GM18511 (cell line): ENCODE results near the gene OTUD7B.
A peak's percentile ranks its signal among the peaks of the same experiment; 100 is the strongest.
"Not testable (repeated sequence)": the region's sequence is repeated elsewhere in the genome, so short reads cannot be mapped to it uniquely, and the experiment has no call there.

Experiments used
- ATAC-seq: cut with Tn5 transposase; IDR thresholded peaks from one replicate; pipeline ENCODE4 v1.9.1; 2021; ENCODE audit warnings: mild to moderate bottlenecking, moderate library complexity; ENCODE audit not compliant: unreplicated experiment

OTUD7B gene

DNA sequence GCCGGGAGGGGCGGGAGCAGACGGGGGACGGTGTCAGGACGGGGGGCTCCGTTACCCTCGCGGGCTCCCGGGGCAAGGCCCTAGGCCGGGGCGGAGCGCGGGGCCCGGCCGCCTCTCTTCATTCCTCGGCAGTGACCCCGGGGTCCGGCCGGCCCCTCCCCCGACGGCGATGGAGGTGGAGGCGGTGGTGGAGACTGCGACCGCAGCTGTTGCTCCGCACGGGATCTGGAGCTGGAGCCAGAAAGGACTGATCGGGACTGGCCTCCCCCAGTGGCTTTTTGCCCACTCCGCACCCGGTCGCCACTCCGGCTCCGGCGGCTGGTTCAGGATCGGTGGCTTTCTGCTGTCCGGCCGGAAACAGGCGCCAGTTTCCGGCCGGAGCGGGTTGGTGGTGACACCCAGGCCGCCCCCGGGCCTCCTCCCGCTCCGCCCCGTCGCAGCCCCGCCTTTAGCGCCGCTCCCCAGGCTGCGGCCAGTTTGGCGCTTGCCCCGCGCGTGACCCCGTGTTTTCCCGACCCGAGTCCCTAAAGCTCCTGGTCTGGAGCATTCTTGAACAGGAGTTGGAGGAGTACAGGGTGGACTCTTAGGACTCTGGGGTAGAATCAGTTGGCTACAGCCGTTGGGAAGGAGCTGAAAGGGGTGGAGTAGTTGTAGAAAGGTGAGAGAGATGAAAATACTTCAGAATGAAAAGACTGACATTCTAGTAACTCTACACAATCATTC, at the start of gene OTUD7B:
Gene OTUD7B (minus strand): TSS at position 334 of the 723 bp plus-strand sequence. CDS start 33,216 bp downstream, outside the sequence.
- ATAC-seq: peak; percentile 85

DNA sequence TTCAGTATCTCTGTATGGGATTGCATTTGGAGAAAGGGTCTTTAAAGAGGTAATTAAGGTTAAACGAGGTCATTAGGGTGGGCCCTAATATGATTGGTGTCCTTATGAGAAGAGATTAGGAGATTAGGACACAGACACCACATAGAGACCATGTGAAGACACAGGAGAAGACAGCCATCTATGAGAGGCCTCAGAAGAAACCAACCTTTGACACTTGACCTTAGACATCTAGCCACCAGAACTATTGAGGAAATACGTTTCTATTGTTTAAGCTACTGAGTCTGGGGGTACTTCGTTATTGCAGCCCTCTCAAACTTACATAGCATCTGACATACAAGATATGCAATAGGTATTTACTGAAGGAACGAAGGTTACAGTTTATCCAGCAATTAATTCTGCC, 49.7 kb upstream of the OTUD7B start:
- no peak for ATAC-seq

DNA sequence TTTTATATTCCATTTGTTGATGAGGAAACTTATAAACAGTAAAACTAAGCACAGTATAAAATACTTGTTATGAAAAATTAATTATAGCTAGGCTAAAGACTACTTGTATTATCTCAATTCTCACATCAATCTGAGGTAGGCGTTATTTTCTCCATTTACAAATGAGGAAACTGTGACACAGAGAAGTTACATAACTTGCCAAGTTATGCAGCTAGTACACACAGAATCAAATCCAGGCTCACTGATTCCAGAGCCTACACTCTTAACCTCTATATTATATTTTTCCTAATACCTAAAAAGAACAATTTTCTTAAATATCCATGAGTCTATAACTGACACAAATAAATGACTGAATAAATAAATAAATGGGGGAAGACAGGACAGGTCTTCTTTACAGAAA, 45.9 kb upstream of the OTUD7B start:
- no peak for ATAC-seq

DNA sequence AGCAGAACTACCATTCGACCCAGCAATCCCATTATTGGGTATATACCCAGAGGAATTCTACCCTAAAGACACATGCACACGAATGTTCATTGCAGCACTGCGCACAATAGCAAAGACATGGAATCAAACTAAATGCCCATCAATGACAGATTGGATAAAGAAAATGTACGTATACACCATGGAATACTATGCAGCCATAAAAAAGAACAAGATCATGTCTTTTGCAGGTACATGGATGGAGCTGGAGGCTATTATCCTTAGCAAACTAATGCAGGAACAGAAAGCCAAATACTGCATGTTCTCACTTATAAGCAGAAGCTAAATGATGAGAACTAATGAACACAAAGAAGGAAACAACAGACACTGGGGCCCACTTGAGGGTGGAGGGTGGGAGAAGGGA, 45.0 kb upstream of the OTUD7B start:
- not testable (repeated sequence) for ATAC-seq

DNA sequence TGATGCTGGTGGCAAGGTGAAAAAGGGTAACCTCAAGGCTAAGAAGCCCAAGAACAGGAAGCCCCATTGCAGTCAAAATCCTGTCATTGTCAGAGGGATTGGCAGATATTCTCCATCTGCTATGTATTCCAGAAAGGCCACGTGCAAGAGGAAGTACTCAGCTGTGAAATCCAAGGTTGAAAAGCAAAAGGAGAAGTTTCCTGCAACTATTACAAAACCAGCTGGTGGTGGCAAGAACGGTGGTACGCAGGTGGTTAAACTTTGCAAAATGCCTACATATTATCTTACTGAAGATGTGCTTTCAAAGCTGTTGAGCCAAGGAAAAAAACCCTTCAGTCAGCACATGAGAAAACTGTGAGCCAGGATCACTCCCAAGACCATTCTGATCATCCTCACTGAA, 43.4 kb upstream of the OTUD7B start:
- no peak for ATAC-seq

DNA sequence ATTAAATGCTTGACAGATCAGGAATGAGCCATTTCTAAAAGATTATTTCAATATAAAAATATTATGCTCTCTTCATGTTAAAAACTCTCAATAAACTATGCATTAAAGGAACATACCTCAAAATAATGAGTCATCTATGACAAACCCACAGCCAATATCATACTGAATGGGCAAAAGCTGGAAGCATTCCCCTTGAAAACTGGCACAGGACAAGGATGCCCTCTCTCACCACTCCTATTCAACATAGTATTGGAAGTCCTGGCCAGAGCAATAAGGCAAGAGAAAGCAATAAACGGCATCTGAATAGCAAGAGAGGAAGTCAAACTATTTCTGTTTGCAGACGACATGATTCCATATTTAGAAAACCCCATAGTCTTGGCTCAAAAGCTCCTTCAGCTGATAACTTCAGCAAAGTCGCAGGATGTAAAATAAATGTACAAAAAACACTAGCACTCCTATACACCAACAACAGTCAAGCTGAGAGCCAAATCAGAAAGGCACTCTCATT, 41.4 kb upstream of the OTUD7B start:
- not testable (repeated sequence) for ATAC-seq

DNA sequence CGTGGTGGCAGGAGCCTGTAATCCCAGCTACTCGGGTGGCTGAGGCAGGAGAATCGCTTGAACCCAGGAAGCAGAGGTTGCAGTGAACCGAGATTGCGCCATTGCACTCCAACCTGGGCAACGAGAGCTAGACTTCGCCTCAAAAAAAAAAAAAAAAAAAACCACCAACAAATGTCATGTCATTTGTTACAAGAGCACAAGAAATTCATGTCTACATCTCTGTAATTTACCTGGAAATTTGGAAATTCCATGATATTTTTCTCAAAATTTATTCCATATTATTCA, 40.5 kb upstream of the OTUD7B start:
- ATAC-seq: no peak

DNA sequence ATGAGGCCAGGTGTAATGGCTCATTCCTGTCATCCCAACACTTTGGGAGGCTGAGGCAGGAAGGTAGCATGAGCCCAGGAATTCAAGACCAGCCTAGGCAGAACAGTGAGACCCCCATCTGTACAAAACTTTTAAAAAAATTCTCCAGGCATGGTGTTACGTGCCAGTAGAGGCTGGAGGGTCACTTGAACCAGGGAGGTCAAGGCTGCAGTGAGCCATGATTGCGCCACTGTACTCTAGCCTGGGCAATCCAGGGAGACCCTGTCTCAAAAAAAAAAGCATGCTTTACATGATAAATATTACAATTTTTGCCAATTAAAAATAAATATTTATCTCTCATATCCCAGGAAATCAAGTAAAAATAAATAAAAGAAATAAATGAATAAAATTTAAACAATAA, 39.4 kb upstream of the OTUD7B start:
- no peak for ATAC-seq

DNA sequence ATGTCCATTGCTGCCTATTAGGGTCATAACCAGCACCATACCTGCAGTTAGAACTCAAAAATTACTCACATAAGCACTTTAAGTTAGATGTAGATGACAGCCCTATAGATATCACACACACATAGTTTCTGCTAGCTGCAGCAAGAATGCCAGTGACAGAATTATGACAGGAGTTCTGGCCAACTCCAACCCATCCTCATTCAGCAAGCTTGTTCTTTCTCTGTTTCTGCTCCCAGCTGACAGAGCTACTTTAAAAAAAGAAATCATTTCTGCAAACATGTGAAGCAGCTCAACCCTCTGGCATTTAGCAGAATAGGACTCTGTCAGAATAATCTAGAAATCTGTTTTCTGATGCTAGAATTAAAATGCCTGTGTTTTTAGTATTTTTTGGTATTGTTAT, 23.8 kb upstream of the OTUD7B start:
- ATAC-seq: no peak

DNA sequence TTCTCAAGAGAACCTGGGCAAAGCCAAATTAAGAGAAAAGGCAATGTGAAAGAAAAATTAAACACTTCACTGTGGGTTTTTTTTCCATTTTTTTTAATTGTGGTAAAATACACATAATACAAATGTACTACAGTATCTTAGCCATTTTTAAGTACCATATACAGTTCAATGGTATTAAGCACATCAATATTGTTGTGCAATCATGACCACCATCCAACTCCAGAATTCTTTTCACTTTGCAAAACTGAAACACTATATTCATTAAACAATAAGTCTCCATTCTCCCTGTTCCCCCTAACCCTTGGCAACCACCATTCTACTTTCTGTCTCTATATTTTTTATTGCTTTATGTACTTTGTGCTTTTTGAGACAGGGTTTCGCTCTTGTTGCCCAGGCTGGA, 17.8 kb upstream of the OTUD7B start:
- ATAC-seq: no peak

DNA sequence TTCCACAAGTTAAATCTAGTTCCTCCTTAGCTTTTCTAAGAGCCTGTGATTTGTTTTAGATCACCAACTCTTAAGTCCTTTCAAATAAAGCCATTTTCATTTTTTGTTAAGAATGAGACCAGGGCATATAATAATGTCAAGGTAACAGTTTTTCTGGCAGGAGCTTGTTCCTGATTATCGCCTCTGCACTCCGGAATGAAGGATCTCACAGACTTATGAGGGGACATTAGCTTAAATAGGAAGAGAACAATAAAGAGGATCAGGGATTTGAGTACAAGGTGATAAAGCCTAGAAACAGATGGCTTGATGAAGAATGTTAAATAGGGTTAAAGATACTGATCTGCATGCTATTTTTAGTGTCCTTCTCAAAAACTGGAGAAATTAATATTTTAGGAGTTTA, 13.6 kb upstream of the OTUD7B start:
- ATAC-seq: no peak

DNA sequence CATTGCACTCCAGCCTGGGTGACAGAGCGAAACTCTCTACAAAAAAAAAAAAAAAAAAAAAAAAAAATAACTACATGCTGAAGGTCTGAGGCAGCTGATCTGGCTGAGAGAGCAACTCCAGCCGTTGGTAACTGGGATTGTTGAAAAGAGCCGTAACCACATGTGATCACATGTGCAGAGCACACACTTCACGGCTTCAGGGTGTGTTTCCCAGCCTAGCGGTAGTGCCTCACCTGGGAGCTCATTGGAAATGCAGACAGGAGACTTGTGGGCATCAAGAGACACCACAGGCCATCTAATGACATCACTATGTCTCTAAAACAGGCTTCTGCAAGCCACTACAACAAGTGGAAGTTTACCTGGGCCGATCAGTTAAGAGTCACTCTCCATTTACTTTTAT, 11.8 kb upstream of the OTUD7B start:
- ATAC-seq: no peak

DNA sequence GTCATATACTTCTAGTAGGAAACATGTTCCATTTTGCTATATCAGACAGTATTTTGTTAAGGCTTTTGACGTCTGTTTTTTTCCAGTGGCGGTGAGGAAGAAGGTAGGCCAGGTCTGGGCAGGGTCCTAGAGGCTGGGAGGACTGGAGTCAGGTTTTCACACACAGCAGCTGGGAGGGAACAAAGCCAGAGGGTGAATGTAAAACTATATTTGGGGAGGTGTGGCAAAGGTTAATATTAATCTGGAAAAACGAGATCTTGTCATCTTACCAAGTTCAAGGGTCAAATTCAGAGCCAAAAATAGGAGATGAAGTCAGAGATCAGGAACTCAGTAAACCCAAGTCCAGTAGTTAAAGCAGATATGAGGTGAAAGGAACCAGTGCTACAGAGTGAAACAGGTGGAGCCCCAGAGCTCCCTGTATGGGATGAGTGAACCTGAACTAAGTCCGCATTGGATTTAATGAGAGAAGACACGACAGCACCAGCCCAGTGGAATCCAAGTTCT, 10.7 kb upstream of the OTUD7B start:
- no peak for ATAC-seq

DNA sequence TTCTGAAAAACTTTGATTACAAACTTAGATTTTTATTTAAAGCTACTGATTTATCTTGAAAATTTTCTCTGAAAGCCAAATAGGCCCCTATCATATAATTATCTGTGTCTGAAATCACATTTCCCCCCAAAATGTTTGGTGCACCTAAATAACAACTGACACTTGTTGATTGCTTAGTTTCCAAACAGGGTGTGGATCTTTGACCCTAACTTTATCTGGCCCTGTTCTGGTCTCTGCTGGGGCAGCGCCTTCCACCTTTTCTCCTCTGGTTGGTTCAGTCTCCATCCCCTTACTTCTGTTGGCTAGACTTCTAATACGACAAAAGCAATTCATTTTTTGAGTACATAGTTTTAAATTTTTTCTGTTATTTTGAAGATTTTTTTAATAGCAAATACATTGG, 10.2 kb upstream of the OTUD7B start:
- no peak for ATAC-seq

DNA sequence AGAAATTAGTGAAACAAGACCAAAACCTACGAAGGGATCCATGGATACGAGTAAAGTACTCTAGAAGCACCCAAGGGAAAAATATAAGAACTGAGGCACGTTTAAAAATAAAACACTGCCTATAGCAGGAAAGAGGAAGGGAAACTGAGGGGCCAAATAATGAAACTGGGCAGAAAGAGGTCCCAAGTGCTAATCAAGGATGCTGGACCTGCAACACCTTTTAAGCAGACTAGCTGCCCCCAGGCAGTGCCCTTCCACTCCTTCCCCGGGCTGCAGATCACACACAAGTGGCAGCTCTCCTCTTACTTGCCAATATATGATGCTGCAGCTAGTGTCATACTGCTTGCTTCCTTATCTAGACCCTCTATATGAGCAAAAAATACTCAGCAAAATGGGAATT, 7.6 kb upstream of the OTUD7B start:
- no peak for ATAC-seq

DNA sequence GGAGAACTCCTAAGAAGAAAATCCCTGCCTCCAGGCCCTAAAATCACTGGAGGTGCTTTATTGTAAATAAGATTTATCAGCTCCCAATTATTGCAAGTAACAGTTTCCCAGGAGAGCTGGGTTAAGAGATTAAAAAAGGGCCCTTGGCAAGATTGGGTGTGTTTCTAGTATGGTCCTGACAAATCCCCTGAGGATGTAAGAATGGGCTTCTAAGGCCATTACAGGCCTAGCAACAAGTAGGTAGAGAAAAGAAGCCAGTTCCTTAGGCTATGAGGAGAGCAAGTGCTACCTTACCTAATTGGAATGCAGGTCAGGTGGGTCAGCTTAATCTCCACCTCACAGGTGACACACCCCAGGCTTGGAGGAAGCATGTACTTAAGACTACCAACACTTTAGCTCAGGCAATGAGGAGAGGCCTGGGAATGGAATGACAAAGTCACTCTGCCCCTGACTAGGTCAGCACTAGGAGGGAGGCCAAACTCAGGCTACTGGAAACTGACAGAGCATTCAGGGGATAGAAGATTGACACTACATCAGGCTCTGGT, 6.8 kb upstream of the OTUD7B start:
- ATAC-seq: no peak

DNA sequence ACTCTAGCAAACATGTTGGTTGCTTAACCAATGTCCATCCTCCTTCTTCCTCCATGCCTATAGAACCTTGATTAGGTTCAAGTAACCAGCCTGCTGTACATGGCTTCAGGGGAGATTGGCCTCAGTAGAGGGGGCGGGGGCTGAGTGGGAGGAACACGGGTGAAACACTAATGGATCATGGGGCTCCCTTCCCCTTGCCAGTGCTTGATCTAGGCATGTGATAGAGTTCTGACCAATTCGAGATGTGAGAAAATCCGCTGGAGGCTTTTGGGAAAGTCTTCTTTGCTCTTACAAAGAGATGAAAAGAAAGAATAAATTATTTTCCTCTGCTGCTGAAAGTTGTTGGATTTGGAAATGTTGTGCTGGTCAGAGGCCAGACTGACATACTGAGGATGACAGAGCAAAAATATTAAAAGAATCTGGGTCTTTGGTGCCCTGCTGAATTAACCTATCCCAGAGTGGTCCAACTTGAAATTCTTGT, 5.2 kb upstream of the OTUD7B start:
- ATAC-seq: no peak

DNA sequence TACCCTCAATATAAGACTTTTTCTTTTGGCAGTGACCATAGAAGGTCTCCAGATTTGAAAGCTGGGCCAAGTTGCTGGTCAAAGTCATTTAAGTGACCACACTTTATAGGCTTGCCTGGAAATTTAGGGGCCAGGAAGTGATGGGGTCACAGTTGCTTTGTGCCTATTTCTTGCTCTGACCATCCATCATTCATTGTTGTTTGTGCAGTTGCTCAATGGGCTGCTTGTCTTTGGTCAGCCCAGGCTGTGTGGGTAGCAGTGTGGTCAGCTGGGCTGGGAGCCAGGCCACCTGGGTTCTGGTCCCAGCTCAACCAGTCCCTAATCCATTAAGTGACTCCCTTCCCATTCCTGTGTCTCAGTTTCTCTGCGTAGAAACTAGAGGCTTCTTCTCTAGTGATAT, 2.1 kb upstream of the OTUD7B start:
- ATAC-seq: no peak

DNA sequence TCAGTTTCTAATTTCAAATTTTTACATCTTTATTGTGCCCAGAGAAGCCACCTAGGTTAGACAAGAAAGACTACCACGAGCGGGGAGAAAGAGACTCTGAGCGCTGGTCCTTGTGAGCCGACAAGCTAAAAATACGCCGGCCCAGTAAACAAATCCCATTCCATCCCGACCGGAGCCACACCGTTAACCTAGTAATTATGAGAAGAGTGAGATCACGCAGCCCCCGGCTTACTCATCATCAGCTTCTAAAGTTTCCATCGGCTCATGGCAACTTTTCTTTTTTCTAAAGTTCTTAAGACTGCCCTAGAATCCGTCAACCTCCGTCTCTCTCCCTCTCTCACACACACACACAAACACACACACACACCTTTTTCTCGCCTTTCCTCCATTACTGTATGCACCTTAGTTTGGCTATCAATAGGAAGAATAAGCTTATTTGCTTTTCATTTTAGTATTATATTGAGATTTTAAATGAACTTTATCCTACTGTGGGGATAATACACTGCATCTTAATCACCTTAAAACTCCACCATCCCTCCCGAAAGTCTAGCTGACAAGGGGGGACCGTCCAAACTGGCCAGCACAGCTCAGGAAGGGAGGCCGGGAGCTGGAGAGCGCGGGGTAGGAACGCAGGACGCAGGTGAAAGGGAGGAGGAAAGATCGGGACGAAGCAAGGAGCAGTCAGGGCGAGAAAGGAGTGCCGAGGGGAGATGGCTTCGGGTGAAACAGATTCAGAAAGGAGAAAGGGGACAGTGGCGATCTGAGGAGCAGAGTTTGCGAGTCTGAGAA, 728 bp downstream of the OTUD7B start:
- ATAC-seq: peak; percentile 24

DNA sequence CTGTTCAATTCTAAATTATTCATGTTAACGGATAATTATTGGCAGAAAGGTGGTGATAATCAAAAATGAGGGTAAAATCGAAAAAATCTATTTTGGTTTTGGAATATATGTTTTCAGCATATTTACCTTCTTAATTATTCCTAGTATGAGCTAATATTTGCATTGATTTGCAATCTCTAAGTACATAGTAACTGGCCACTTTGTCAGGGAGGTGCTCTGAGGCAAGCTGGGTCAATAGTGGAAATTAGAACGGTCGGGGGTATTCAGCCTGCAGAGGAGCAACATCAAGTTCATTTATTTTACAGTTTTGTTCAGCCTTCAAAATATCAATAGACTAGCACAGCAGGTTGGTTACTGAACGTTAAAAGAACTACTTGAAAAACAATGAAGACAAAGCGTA, 1.8 kb downstream of the OTUD7B start:
- no peak for ATAC-seq

DNA sequence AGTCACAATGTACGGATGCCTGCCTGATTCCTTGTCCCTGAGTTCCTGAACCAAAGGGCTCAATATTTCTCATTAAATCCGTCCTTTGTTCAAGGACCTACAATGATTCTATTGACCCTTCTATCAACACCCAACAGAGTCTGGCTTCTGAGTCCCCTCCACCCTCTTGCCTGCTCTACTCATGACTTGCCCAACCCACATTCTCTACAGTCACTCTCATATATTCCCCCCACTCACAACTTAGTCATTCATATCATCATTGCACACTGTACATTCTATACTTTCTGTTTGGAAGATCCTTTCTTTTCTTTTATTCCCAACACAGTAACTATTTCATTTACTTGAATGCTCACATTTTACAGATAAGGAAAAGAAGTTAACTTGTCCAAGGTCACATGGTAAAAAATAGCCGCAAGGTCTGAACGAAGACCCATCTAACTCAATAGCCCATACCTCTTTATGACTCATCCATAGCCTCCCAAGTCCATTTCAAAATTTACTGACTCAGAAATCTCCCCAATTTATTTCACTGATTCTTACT, 3.6 kb downstream of the OTUD7B start:
- no peak for ATAC-seq

DNA sequence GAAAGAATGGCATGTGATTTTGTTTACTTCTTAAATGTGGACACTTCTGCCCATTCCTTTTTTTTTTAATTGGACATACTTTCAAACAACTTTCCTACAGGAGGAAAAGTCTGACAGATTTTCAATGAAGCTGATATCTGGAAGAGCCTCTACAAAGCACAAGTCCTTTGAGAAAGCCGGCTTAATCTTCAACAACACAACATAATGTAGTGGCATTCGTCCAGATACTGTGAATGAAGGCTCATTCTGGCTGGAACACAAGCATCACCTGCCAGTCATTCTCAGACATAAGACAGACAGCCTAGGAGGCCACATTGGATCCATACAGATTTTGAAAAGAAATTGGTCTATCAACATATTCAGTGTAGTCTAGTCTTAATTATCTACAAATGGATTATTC, 4.9 kb downstream of the OTUD7B start:
- ATAC-seq: no peak
